Measurements from ENCODE around the gene MDM2. TPM values are rescaled to one million over a fixed set of nuclear protein-coding genes. Genes with fewer than 3 reads are reported as not detected.
A peak's percentile ranks its signal among the peaks of the same experiment; 100 is the strongest.

MDM2 gene
- total and polyA plus RNA-seq, 2 donors (not counting 3 experiments of a cell fraction or from before 2014, with no cell fraction given) = 16.7 to 270 TPM

DNA sequence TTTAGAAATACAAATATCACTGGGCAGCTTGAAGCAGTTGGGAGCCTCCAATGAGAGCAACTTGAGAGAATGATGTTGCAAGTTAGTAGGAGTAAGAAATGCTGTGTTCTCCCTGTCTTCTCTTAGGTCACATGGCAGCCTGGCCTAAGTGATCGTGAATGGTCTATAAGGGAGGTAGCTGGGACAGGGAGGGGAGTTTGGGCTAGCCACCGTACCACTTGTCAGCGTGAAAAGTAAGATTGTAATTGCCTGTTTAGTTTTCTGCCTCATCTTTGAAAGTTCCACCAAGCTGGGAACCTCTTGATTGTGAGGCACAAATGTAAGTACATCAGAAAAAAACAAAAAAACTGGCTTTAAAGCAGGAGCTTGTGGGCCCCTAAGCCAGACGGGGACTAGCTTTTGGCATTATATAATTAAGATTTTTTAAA lies 36.4 kb downstream of the MDM2 start:
- CTCF ChIA-PET = interaction anchor here (1.3 to 3.1 kb wide), 2 partner anchors 14 to 17 kb away, joined by 4 to 20 read pairs; no protein-coding TSS in a partner anchor
- dilution Hi-C loops (cut with MboI; ENCODE audit: extremely low pct_ligation_motif_present, low sequenced_read_pairs) = no loop called here

More for the DNA sequence above, 36.4 kb downstream of the MDM2 start:
- Histone ChIP-seq H3K9ac (replicated peaks; ENCODE audit: extremely low read depth, insufficient read depth, low read length) (no peak overlapping the region), H3K27me3 (ENCODE audit: control insufficient read depth in 2 of 2, insufficient read depth in 2 of 2, low read length in 2 of 2) (no peaks in the 10 kb centered on the region), H3K27ac (ENCODE audit: insufficient read depth, low read depth, low read length) (no peak overlapping the region), H3K9me3 (replicated peaks; ENCODE audit: control insufficient read depth, insufficient read depth, low read length) (no peaks in the 10 kb centered on the region), H3K4me2 (ENCODE audit: insufficient read depth, low read length) (no peak overlapping the region), H3K79me2 (ENCODE audit: control insufficient read depth, insufficient read depth, low read length) (no peaks in the 10 kb centered on the region), H2AFZ (ENCODE audit: low read depth, low read length) (no peak overlapping the region), H3K9me1 (replicated peaks; ENCODE audit: control insufficient read depth, extremely low read depth, insufficient read depth, low read length) (no peaks in the 10 kb centered on the region), H3K4me1 (ENCODE audit: control insufficient read depth, extremely low read depth, insufficient read depth, low read length) (no peaks in the 10 kb centered on the region), H3K4me3 (replicated peaks in 1 of 3; ENCODE audit: insufficient read depth in 1 of 3, low read depth in 1 of 3, low read length in 3 of 3) (no peak overlapping the region), H3K36me3 (ENCODE audit: control insufficient read depth in 2 of 2, extremely low read depth in 1 of 2, insufficient read depth in 2 of 2, low read length in 2 of 2) (peaks cover 13 to 19% of the 10 kb centered on the region in 2 experiments), H4K20me1 (replicated peaks; ENCODE audit: control insufficient read depth, extremely low read depth, insufficient read depth, low read length) (peaks cover 7% of the 10 kb centered on the region)
- intact Hi-C loops (cut with micrococcal nuclease) = no loop called here
- TF ChIP-seq, protein P1, sequence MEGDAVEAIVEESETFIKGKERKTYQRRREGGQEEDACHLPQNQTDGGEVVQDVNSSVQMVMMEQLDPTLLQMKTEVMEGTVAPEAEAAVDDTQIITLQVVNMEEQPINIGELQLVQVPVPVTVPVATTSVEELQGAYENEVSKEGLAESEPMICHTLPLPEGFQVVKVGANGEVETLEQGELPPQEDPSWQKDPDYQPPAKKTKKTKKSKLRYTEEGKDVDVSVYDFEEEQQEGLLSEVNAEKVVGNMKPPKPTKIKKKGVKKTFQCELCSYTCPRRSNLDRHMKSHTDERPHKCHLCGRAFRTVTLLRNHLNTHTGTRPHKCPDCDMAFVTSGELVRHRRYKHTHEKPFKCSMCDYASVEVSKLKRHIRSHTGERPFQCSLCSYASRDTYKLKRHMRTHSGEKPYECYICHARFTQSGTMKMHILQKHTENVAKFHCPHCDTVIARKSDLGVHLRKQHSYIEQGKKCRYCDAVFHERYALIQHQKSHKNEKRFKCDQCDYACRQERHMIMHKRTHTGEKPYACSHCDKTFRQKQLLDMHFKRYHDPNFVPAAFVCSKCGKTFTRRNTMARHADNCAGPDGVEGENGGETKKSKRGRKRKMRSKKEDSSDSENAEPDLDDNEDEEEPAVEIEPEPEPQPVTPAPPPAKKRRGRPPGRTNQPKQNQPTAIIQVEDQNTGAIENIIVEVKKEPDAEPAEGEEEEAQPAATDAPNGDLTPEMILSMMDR (IDR thresholded peaks at IDR 0.05; ENCODE audit: extremely low read depth in 1 of 2, insufficient read depth in 1 of 2, low read depth in 1 of 2, low read length in 2 of 2) = no peak
- TF ChIP-seq POLR2AphosphoS5 (IDR thresholded peaks at IDR 0.05; ENCODE audit: insufficient read depth, low read depth, low read length) (peak; percentile 36), JUN (IDR thresholded peaks at IDR 0.05; ENCODE audit: borderline replicate concordance, insufficient read depth, insufficient read length, low read depth) (no peak), EZH2 (IDR thresholded peaks at IDR 0.05; ENCODE audit: borderline replicate concordance, low read depth, low read length, severe bottlenecking) (no peak), POLR2A (IDR thresholded peaks at IDR 0.05; ENCODE audit: low read depth, low read length) (peak; percentile 48), GATA2 (IDR thresholded peaks at IDR 0.05; ENCODE audit: insufficient read depth, insufficient read length, low read depth, low read length) (no peak), MYC (IDR thresholded peaks at IDR 0.05; ENCODE audit: low read depth, low read length) (no peak), FOS (IDR thresholded peaks at IDR 0.05; ENCODE audit: borderline replicate concordance, insufficient read depth, low read length) (no peak)
- TF ChIP-seq, protein P2, sequence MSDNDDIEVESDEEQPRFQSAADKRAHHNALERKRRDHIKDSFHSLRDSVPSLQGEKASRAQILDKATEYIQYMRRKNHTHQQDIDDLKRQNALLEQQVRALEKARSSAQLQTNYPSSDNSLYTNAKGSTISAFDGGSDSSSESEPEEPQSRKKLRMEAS (IDR thresholded peaks at IDR 0.05; ENCODE audit: insufficient read depth, insufficient read length) = no peak
- no peak for FAIRE-seq
- no peak for DNase-seq (ENCODE audit: low read depth, low spot score)
- no TSS peak for BruUV-seq (replicated peaks)
- POLR2A ChIA-PET = no interaction called here
